ENCODE measurements around the gene FBXL12.

Gene FBXL12

DNA sequence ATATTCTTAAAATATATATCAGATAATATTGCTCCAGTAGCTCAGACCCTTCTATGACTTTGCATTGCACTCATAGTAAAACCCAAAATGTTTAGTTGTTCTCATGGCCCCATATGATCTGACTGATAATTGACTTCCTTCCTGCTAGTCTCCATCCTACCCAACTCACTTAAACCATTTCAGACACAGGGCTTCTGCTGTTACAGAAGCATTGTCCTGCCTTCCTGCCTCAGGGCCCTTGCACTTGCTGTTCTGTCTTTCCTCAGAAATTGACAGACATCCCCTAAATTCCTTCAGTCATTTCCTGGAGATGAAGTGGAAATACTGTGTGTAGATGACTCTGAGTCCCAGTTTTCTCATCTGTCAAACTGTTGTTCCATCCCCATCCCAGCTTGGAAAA, 19.7 kb downstream of the FBXL12 start:
- H3K79me2 ChIP-seq (ENCODE audit: insufficient read depth, low read length), result no peaks in the 10 kb centered on the region
- no peak overlapping the region for H2AFZ ChIP-seq (ENCODE audit: low read length)
- H3K9ac ChIP-seq (ENCODE audit: low read length), result no peak overlapping the region
- peaks cover 6% of the 10 kb centered on the region for H3K4me1 ChIP-seq (ENCODE audit: insufficient read depth, low read length, severe bottlenecking)
- no peak overlapping the region for H3K4me2 ChIP-seq (ENCODE audit: low read length)
- TF ChIP-seq, protein P1, sequence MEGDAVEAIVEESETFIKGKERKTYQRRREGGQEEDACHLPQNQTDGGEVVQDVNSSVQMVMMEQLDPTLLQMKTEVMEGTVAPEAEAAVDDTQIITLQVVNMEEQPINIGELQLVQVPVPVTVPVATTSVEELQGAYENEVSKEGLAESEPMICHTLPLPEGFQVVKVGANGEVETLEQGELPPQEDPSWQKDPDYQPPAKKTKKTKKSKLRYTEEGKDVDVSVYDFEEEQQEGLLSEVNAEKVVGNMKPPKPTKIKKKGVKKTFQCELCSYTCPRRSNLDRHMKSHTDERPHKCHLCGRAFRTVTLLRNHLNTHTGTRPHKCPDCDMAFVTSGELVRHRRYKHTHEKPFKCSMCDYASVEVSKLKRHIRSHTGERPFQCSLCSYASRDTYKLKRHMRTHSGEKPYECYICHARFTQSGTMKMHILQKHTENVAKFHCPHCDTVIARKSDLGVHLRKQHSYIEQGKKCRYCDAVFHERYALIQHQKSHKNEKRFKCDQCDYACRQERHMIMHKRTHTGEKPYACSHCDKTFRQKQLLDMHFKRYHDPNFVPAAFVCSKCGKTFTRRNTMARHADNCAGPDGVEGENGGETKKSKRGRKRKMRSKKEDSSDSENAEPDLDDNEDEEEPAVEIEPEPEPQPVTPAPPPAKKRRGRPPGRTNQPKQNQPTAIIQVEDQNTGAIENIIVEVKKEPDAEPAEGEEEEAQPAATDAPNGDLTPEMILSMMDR (IDR thresholded peaks at IDR 0.05; ENCODE audit: low read length), result no peak
- no peak for TF ChIP-seq EZH2 (IDR thresholded peaks at IDR 0.05; ENCODE audit: borderline replicate concordance, low read length)
- no peaks in the 10 kb centered on the region for H4K20me1 ChIP-seq (ENCODE audit: insufficient read depth, low read length)
- peaks cover 4% of the 10 kb centered on the region; the same call in 1 of the 2 replicates for H3K36me3 ChIP-seq (ENCODE audit: insufficient read depth, low read length)
- H3K9me2 ChIP-seq (ENCODE audit: low read depth, low read length), result no peaks in the 10 kb centered on the region
- no peaks in the 10 kb centered on the region for H3K9me3 ChIP-seq (ENCODE audit: low read length)
- H3K27me3 ChIP-seq (ENCODE audit: insufficient read depth, low read length), result no peaks in the 10 kb centered on the region
- no peak overlapping the region for H3K4me3 ChIP-seq (ENCODE audit: low read depth, low read length, poor library complexity, severe bottlenecking)
- no peak overlapping the region for H3K27ac ChIP-seq (ENCODE audit: low read depth, low read length, poor library complexity, severe bottlenecking)
- H3F3A ChIP-seq (ENCODE audit: insufficient read depth, low read length), result no peaks in the 10 kb centered on the region

DNA sequence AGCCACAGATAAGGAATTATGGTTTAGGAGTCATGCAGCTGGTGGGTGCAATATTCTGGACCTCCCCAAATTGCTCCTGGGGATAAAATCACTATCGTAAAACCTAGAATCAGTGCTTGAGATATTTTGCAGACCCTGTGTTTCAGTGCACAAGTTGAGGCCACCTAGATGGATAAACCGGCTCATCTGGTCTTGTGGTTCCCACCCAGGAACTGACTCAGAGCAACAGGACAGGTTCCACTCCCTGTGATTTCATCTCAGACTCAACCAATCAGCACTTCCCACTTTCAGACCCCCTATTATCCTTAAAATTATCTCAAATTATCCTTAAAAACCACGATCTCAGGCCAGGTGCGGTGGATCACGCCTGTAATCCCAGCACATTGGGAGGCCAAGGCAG, 21.0 kb downstream of the FBXL12 start:
- H3K79me2 ChIP-seq (ENCODE audit: insufficient read depth, low read length), result no peaks in the 10 kb centered on the region
- no peak overlapping the region for H2AFZ ChIP-seq (ENCODE audit: low read length)
- peaks cover 11% of the 10 kb centered on the region for H3K4me1 ChIP-seq (ENCODE audit: insufficient read depth, low read length, severe bottlenecking)
- no peaks in the 10 kb centered on the region for H3K27me3 ChIP-seq (ENCODE audit: insufficient read depth, low read length)
- H3F3A ChIP-seq (ENCODE audit: insufficient read depth, low read length), result no peaks in the 10 kb centered on the region; the same call in 1 of the 2 replicates
- H3K36me3 ChIP-seq (ENCODE audit: insufficient read depth, low read length), result peaks cover 5% of the 10 kb centered on the region; the same call in 1 of the 2 replicates
- no peak overlapping the region for H3K4me2 ChIP-seq (ENCODE audit: low read length)
- no peak overlapping the region for H3K4me3 ChIP-seq (ENCODE audit: low read depth, low read length, poor library complexity, severe bottlenecking)
- no peak overlapping the region for H3K27ac ChIP-seq (ENCODE audit: low read depth, low read length, poor library complexity, severe bottlenecking)
- H3K9me2 ChIP-seq (ENCODE audit: low read depth, low read length), result no peaks in the 10 kb centered on the region
- no peak overlapping the region for H3K9ac ChIP-seq (ENCODE audit: low read length)
- TF ChIP-seq, protein P1 (IDR thresholded peaks at IDR 0.05; ENCODE audit: low read length), result no peak
- no peak for TF ChIP-seq EZH2 (IDR thresholded peaks at IDR 0.05; ENCODE audit: borderline replicate concordance, low read length)
- no peaks in the 10 kb centered on the region for H4K20me1 ChIP-seq (ENCODE audit: insufficient read depth, low read length)
- no peaks in the 10 kb centered on the region for H3K9me3 ChIP-seq (ENCODE audit: low read length)

DNA sequence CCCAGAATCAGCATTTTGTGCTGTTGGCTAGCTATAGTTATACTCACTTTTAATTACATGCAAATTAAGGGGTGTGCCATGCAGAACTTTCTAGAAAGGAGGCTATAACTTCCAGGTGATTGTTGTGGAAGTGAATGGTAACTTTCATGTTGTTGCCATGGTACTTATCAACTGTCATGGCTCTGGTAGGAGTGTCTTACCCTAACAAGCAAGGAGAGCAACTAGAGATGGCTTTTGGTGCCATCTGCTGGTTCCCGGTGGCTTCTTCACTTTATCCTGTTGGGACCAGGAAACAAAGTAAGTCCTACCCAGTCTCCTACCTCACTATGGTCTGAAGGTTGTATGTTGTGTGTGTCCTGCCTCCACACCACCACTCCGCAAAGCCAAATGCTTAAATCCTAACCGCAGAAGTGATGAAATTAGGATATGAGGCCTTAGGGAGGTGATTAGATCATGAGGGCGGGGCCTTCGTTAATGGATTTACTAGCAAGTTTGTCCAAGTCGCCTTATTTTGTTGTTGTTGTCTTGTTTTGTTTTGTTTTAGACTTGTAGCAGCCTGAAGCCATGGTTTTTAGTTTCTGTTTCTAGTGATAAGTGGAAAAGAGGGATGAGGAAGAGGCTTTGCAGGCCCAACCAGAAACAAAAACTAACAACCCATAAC, 22.6 kb downstream of the FBXL12 start:
- no peak overlapping the region for H3K27ac ChIP-seq (ENCODE audit: low read depth, low read length, poor library complexity, severe bottlenecking)

More for the DNA sequence above, 22.6 kb downstream of the FBXL12 start:
- Histone ChIP-seq H3F3A (ENCODE audit: insufficient read depth, low read length) (no peaks in the 10 kb centered on the region; the same call in 1 of the 2 replicates), H3K9me2 (ENCODE audit: low read depth, low read length) (no peaks in the 10 kb centered on the region), H3K4me2 (ENCODE audit: low read length) (peak overlapping the region; percentile 28; the same call in 1 of the 2 replicates), H4K20me1 (ENCODE audit: insufficient read depth, low read length) (no peaks in the 10 kb centered on the region), H3K4me3 (ENCODE audit: low read depth, low read length, poor library complexity, severe bottlenecking) (no peak overlapping the region), H3K27me3 (ENCODE audit: insufficient read depth, low read length) (no peaks in the 10 kb centered on the region), H3K36me3 (ENCODE audit: insufficient read depth, low read length) (0 out of 2 replicates have a peak, but pooled peaks cover 5% of the 10 kb centered on the region), H3K79me2 (ENCODE audit: insufficient read depth, low read length) (no peaks in the 10 kb centered on the region), H2AFZ (ENCODE audit: low read length) (peak overlapping the region; percentile 1; the same call in 1 of the 2 replicates), H3K9me3 (ENCODE audit: low read length) (no peaks in the 10 kb centered on the region), H3K9ac (ENCODE audit: low read length) (peak overlapping the region; percentile 3; the same call in 1 of the 2 replicates), H3K4me1 (ENCODE audit: insufficient read depth, low read length, severe bottlenecking) (peaks cover 15% of the 10 kb centered on the region)
- TF ChIP-seq EZH2 (IDR thresholded peaks at IDR 0.05; ENCODE audit: borderline replicate concordance, low read length), result no peak
- TF ChIP-seq, protein P1 (IDR thresholded peaks at IDR 0.05; ENCODE audit: low read length), result peak; percentile 90

Measured in OCI-LY1 (cell line).